ENCODE measurements around the gene CD55.

Gene CD55

DNA sequence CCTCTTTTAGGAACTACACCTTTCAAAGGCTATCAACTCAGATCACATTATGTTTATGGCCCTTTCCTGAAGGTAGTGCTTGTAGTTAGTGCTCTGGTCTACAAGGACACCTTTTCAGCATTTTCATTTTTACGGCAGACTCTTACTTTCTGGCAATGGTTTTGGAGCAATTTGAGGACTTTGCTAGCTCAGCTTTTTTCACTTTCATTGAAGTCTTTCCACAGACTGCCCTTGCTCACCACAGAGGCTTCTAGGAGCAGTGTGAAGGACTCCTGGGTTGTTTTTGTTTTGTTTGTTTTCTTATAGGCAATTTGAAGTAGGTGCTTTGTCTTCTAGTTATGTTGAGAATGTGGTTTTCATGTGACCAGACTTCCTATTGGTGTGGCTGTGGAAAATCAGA, 43.1 kb downstream of the CD55 start:
- no peak for DNase-seq

DNA sequence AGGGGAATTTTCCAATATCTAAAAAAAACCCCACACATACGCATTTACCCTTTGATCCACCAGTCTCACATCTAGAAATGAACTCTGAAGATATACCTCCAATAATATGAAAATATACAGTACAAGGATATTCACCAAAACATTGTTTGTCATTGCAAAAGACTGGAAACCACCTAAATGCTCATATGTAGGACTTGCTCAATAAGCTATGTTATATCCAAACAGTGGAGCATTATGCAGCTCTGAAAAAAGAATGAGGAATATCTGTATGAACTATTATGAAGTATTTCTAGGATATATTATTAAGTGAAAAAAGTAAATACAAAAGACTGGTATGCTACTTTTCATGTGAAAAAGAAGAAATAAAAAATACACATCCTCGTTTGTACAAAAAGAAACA, 43.6 kb downstream of the CD55 start:
- no peak for DNase-seq

GRCh38 chr1:207366022-207366421, 44.5 kb downstream of the CD55 start:
- DNase-seq, result no peak

GRCh38 chr1:207388721-207389120, 67.2 kb downstream of the CD55 start:
- DNase-seq, result no peak

GRCh38 chr1:207389728-207390464, 68.4 kb downstream of the CD55 start:
- no peak for DNase-seq

DNA sequence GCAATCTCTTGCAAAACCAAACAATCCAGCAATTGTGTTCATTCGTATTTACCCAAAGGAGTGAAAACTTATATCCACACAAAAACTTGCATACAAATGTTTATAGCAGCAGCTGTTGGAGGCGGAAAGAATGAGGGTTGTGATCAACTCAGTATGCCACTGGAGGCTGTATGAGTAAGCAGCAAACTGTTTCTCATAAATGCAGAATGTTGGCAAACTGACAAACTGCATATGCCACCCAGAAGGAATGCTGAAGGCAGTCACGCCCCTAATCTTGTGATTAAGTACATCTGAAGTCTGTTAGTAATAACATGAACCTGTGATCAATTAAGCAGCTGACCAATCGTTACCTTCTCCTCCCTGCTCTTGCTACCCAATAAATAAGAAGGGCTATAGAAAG, 72.1 kb downstream of the CD55 start:
- no peak for DNase-seq

DNA sequence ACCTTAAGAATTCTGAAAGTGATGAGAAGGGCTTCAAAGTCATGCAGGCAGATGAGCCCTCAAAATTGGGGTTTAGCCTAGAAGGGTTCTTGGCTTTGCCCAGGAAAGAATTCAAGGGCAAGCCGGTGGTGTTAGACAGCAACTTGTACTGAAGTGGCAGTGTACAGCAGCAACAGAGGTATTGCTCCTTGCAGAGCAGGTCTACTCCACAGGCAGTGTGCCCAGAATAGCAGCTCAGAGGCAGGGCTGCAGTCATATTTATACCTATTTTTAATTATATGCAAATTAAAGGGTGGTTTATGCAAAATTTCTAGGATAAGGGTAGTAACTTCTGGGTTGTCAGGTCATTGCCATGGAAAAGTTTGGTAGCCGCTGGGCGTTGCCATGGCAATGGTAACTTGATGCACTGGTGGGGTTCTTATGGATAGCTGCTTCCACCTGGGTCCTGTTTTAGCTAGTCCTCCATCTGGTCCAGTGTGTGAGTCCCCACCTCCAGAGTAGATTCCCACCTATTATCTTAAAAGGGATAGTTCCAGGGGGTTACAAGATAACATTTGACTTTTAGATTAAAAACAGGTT, 74.8 kb downstream of the CD55 start:
- DNase-seq, result no peak

- DNase-seq, result no peak
Measured at GRCh38 chr1:207397525-207397926, 76.0 kb downstream of the CD55 start.

GRCh38 chr1:207398986-207399385, 77.5 kb downstream of the CD55 start:
- no peak for DNase-seq

DNA sequence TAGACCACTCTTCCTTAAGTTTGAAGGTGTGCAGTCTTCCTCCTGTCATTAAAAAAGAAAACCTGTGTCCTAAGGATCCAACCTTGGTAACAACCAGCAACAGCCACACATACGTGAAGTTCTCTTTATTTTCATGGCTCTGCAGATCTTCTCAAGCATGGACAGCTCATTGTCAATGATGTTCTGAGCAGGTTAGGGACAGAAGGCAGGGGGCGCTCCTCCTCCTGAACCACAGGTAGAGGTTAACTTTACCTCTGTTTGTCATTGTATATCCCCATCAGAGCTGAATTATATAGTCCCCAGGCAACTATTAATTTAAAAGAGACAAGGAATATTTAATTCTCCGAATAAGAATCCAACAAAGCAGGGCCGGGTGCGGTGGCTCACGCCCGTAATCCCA, 80.1 kb downstream of the CD55 start:
- DNase-seq, result no peak

DNA sequence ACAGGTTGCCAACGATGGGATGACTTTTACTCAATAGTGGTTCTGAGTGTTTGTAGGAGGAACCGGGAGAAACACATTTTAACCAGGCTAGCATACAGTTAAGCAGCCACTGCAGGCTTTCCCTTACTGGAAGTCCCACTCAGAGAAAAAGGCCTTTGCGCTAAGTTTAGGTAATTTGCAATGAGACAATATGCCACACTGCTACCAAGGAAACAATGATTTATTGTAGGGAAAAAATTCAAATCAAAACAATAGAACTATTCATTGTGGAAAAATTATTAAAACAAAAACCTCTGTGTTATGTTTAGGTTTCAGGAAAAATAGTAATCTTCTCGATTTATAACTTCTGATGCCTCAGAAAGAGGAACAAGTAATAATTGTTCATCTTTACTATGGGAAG, 81.3 kb downstream of the CD55 start:
- DNase-seq, result no peak

- no peak for DNase-seq
Measured at GRCh38 chr1:207404849-207405525, 83.5 kb downstream of the CD55 start.

GRCh38 chr1:207405814-207406213, 84.3 kb downstream of the CD55 start:
- no peak for DNase-seq

DNA sequence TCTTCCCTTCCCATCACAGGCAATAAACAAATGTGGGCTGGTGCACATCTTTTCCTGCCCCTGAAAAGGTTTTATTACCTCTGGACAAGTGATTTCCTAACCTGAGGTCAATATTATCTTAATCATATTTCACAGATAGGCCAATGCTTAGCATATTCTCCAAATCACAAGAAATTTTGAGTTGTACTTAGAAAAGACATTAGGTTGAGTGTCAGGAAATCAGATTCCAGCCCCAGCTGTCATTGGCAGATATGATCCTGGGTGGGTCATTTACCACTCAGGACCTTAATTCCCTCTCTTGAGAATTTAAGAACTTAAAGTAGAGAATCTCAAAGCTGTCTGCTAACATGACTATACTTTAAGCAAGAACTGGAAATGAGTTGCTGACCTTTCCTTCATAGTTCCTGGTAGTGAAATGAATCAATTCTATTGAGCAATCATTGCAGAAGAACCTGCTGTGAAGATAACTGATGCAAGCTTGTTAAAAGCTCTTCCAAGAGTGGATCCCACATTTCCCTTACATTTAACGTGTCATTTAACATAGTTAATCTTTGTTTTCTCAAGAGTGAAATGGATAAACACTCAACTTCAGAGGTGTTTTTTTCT, 86.3 kb downstream of the CD55 start:
- DNase-seq, result no peak
